ENCODE results near the gene CALHM5.

CALHM5 gene

GRCh38 chr6:116528133-116528532 lies 16.7 kb downstream of the CALHM5 start:
- H3K79me2 ChIP-seq (ENCODE audit: low read length): no peaks in the 10 kb centered on the region
- TF ChIP-seq CTCF (IDR thresholded peaks at IDR 0.05; ENCODE audit: low read length): no peak
- TF ChIP-seq EZH2phosphoT487 (IDR thresholded peaks at IDR 0.05; ENCODE audit: low read length): no peak
- no peak for TF ChIP-seq EZH2 (optimal IDR thresholded peaks at IDR 0.05; ENCODE audit: low read depth, low read length)
- no peaks in the 10 kb centered on the region for H3K9me3 ChIP-seq (replicated peaks; ENCODE audit: insufficient read depth, low read length)
- no peaks in the 10 kb centered on the region for H3K36me3 ChIP-seq (replicated peaks; ENCODE audit: insufficient read depth, low read length)
- H3K9me2 ChIP-seq (replicated peaks; ENCODE audit: insufficient read depth, low read length): no peaks in the 10 kb centered on the region
- no peak for DNase-seq
- no peak overlapping the region for H3K4me3 ChIP-seq (ENCODE audit: low read length)
- H3K4me1 ChIP-seq (ENCODE audit: low read length): no peaks in the 10 kb centered on the region
- no peak overlapping the region for H3K4me2 ChIP-seq (ENCODE audit: low read depth, low read length)
- no peaks in the 10 kb centered on the region for H4K20me1 ChIP-seq (ENCODE audit: insufficient read depth, low read length)
- no peak overlapping the region for H3K27ac ChIP-seq (ENCODE audit: low read length)
- H3K27me3 ChIP-seq (replicated peaks; ENCODE audit: insufficient read depth, low read length): no peaks in the 10 kb centered on the region
- H3K9ac ChIP-seq (ENCODE audit: low read length): no peak overlapping the region
- no peak overlapping the region for H2AFZ ChIP-seq (ENCODE audit: low read length)
- no peaks in the 10 kb centered on the region for H3F3A ChIP-seq (ENCODE audit: insufficient read depth, low read length)

GRCh38 chr6:116528780-116529179 lies 17.3 kb downstream of the CALHM5 start:
- H3K9ac ChIP-seq (ENCODE audit: low read length): no peak overlapping the region
- H3K9me3 ChIP-seq (replicated peaks; ENCODE audit: insufficient read depth, low read length): no peaks in the 10 kb centered on the region
- H3K4me2 ChIP-seq (ENCODE audit: low read depth, low read length): no peak overlapping the region
- H3K9me2 ChIP-seq (replicated peaks; ENCODE audit: insufficient read depth, low read length): no peaks in the 10 kb centered on the region
- no peaks in the 10 kb centered on the region for H3K36me3 ChIP-seq (replicated peaks; ENCODE audit: insufficient read depth, low read length)
- no peak for TF ChIP-seq EZH2phosphoT487 (IDR thresholded peaks at IDR 0.05; ENCODE audit: low read length)
- TF ChIP-seq CTCF (IDR thresholded peaks at IDR 0.05; ENCODE audit: low read length): no peak
- no peak for TF ChIP-seq EZH2 (optimal IDR thresholded peaks at IDR 0.05; ENCODE audit: low read depth, low read length)
- no peaks in the 10 kb centered on the region for H4K20me1 ChIP-seq (ENCODE audit: insufficient read depth, low read length)
- DNase-seq: no peak
- no peaks in the 10 kb centered on the region for H3K27me3 ChIP-seq (replicated peaks; ENCODE audit: insufficient read depth, low read length)
- H3K27ac ChIP-seq (ENCODE audit: low read length): no peak overlapping the region
- H3K4me1 ChIP-seq (ENCODE audit: low read length): no peaks in the 10 kb centered on the region
- no peak overlapping the region for H2AFZ ChIP-seq (ENCODE audit: low read length)
- no peak overlapping the region for H3K4me3 ChIP-seq (ENCODE audit: low read length)
- H3K79me2 ChIP-seq (ENCODE audit: low read length): no peaks in the 10 kb centered on the region
- no peaks in the 10 kb centered on the region for H3F3A ChIP-seq (ENCODE audit: insufficient read depth, low read length)

GRCh38 chr6:116529466-116530290 lies 18.2 kb downstream of the CALHM5 start:
- Histone ChIP-seq H3K9me3 (replicated peaks; ENCODE audit: insufficient read depth, low read length) (no peaks in the 10 kb centered on the region), H3K4me2 (ENCODE audit: low read depth, low read length) (no peak overlapping the region), H4K20me1 (ENCODE audit: insufficient read depth, low read length) (no peaks in the 10 kb centered on the region), H3K4me3 (ENCODE audit: low read length) (no peak overlapping the region), H2AFZ (ENCODE audit: low read length) (no peak overlapping the region), H3K27ac (ENCODE audit: low read length) (no peak overlapping the region), H3K27me3 (replicated peaks; ENCODE audit: insufficient read depth, low read length) (no peaks in the 10 kb centered on the region), H3K79me2 (ENCODE audit: low read length) (no peaks in the 10 kb centered on the region), H3K9me2 (replicated peaks; ENCODE audit: insufficient read depth, low read length) (no peaks in the 10 kb centered on the region), H3F3A (ENCODE audit: insufficient read depth, low read length) (no peaks in the 10 kb centered on the region), H3K36me3 (replicated peaks; ENCODE audit: insufficient read depth, low read length) (no peaks in the 10 kb centered on the region), H3K4me1 (ENCODE audit: low read length) (no peaks in the 10 kb centered on the region), H3K9ac (ENCODE audit: low read length) (no peak overlapping the region)
- DNase-seq: no peak
- no peak for TF ChIP-seq CTCF (IDR thresholded peaks at IDR 0.05; ENCODE audit: low read length)
- TF ChIP-seq EZH2phosphoT487 (IDR thresholded peaks at IDR 0.05; ENCODE audit: low read length): no peak
- no peak for TF ChIP-seq EZH2 (optimal IDR thresholded peaks at IDR 0.05; ENCODE audit: low read depth, low read length)
